SU-DHL-6 (cell line): ENCODE results near the gene STK31.

Experiments used
- H2AFZ ChIP-seq: fragments of 200-600 bp; sonication (generic); 2 replicates; pipeline ENCODE4 v1.6.1; 2014; ENCODE audit warnings: low read depth, mild to moderate bottlenecking, moderate library complexity, mixed read lengths, antibody characterized with exemption, low read length; ENCODE audit not compliant: severe bottlenecking
- H3F3A ChIP-seq: fragments of 200-600 bp; shearing (Covaris generic); 2 replicates; pipeline ENCODE4 v1.6.0; 2016; ENCODE audit warnings: antibody characterized with exemption, mild to moderate bottlenecking; ENCODE audit not compliant: insufficient read depth
- H3K27ac ChIP-seq: fragments of 200-600 bp; sonication (generic); 2 replicates; pipeline ENCODE4 v1.5.1; 2016; ENCODE audit warnings: low read depth, mild to moderate bottlenecking, low read length, moderate library complexity, mixed read lengths
- H3K27me3 ChIP-seq: fragments of 200-600 bp; sonication (generic), shearing (Covaris generic); 2 replicates; pipeline ENCODE4 v1.6.0; 2014; ENCODE audit warnings: mild to moderate bottlenecking, low read length
- H3K36me3 ChIP-seq: fragments of 200-600 bp; sonication (generic); 2 replicates; pipeline ENCODE4 v1.6.1; 2014; ENCODE audit warnings: mild to moderate bottlenecking, low read length, mixed read lengths
- H3K4me2 ChIP-seq: fragments of 300-600, 200-600 bp; shearing (Covaris generic), sonication (generic); 2 replicates; pipeline ENCODE4 v1.6.0; 2014; ENCODE audit warnings: low read length, low read depth, mild to moderate bottlenecking; ENCODE audit not compliant: poor library complexity, severe bottlenecking
- H3K4me3 ChIP-seq: fragments of 200-600 bp; sonication (generic); 2 replicates; pipeline ENCODE4 v1.5.1; 2014; ENCODE audit warnings: antibody characterized with exemption, low read length, mild to moderate bottlenecking, mixed read lengths; ENCODE audit not compliant: insufficient read depth, poor library complexity, severe bottlenecking
- H3K79me2 ChIP-seq: fragments of 200-600 bp; sonication (generic); 2 replicates; pipeline ENCODE4 v1.6.1; 2014; ENCODE audit warnings: mild to moderate bottlenecking, low read length, moderate library complexity; ENCODE audit not compliant: insufficient read depth
- H3K9ac ChIP-seq: fragments of 200-600 bp; sonication (generic); 2 replicates; pipeline ENCODE4 v1.7.0; 2014; ENCODE audit warnings: mild to moderate bottlenecking, low read length
- H3K9me2 ChIP-seq: fragments of 200-600 bp; sonication (generic); replicated peaks from 2 replicates; pipeline ENCODE4 v1.6.1; 2014; ENCODE audit warnings: low read length; ENCODE audit not compliant: insufficient read depth
- H3K9me3 ChIP-seq: fragments of 200-600 bp; sonication (generic); 2 replicates; pipeline ENCODE4 v1.6.1; 2014; ENCODE audit warnings: low read length, mixed read lengths; ENCODE audit not compliant: insufficient read depth
- H4K20me1 ChIP-seq: fragments of 200-600 bp; sonication (generic); 2 replicates; pipeline ENCODE4 v1.6.1; 2014; ENCODE audit warnings: low read depth, mild to moderate bottlenecking, antibody characterized with exemption, low read length, moderate library complexity, mixed read lengths
- CTCF ChIP-seq: fragments of 200-600 bp; sonication (generic); IDR thresholded peaks from one replicate; pipeline ENCODE4 v1.5.1; 2017; ENCODE audit warnings: antibody characterized with exemption, mild to moderate bottlenecking, low read length, moderate library complexity; ENCODE audit not compliant: insufficient read depth, poor library complexity, severe bottlenecking
- EZH2phosphoT487 ChIP-seq: fragments of 200-600 bp; sonication (generic), shearing (Covaris generic); conservative IDR thresholded peaks from 2 replicates; pipeline ENCODE4 v1.6.1; 2018; ENCODE audit warnings: mild to moderate bottlenecking, antibody characterized with exemption, low read length, moderate library complexity, mixed read lengths

The STK31 gene

DNA sequence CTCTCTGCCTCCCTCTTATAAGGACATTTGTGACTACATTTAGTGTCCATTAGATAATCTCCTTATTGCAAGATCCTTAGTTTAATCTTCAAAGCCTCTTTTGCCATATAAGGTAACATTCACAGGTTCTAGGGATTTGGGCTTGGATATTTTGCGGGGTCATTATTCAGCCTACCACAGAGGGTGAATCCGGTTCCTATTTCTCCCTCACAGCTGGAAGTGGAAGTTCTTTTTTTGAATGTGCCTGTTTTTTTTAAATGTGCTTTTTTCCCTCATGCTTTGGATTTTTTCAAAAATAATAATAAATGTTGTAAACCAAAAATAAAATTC lies 47.1 kb upstream of the STK31 start:
- H3K4me3 ChIP-seq = no peak overlapping the region
- TF ChIP-seq CTCF (no peak), EZH2phosphoT487 (no peak)
- H4K20me1 ChIP-seq = no peaks in the 10 kb centered on the region
- H3K9me2 ChIP-seq = no peaks in the 10 kb centered on the region
- H3K27me3 ChIP-seq = no peaks in the 10 kb centered on the region
- no peak overlapping the region for H3K4me2 ChIP-seq
- no peaks in the 10 kb centered on the region for H3F3A ChIP-seq
- H3K27ac ChIP-seq = no peak overlapping the region
- H3K36me3 ChIP-seq = no peaks in the 10 kb centered on the region
- no peak overlapping the region for H2AFZ ChIP-seq
- H3K79me2 ChIP-seq = no peaks in the 10 kb centered on the region
- H3K9ac ChIP-seq = no peak overlapping the region
- peaks cover 11% of the 10 kb centered on the region; the same call in 1 of the 2 replicates for H3K9me3 ChIP-seq

DNA sequence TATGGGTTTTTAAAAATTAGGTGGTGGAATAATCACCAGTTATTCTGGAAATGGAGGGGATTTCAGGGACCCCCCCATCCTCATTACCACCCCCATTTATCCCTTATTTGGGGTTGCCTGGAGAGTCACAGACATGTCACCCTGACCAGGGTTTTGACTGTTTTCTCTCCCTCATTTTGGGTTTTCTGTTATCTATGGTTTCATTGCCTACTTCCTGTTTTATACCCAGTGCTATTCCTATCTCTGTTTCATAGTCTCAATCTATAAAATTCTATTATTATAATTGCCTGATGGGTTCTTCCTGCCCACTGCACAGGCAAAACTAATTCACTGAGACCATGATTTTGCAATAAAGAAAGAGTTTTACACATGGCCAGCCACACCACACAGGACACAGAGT lies 45.9 kb upstream of the STK31 start:
- H3K79me2 ChIP-seq = no peaks in the 10 kb centered on the region
- H3F3A ChIP-seq = no peaks in the 10 kb centered on the region
- no peaks in the 10 kb centered on the region for H3K9me2 ChIP-seq
- TF ChIP-seq EZH2phosphoT487 = no peak
- TF ChIP-seq CTCF = no peak
- H3K36me3 ChIP-seq = no peaks in the 10 kb centered on the region
- no peak overlapping the region for H3K4me3 ChIP-seq
- H3K27ac ChIP-seq = no peak overlapping the region
- H3K9me3 ChIP-seq = peaks cover 11% of the 10 kb centered on the region; the same call in 1 of the 2 replicates
- H3K27me3 ChIP-seq = no peaks in the 10 kb centered on the region
- H3K4me2 ChIP-seq = no peak overlapping the region
- H2AFZ ChIP-seq = no peak overlapping the region
- no peaks in the 10 kb centered on the region for H4K20me1 ChIP-seq
- H3K9ac ChIP-seq = no peak overlapping the region

GRCh38 chr7:23672033-23672432 lies 38.0 kb upstream of the STK31 start:
- H3K4me3 ChIP-seq = no peak overlapping the region
- H3K79me2 ChIP-seq = no peaks in the 10 kb centered on the region
- no peaks in the 10 kb centered on the region for H3K36me3 ChIP-seq
- H3F3A ChIP-seq = no peaks in the 10 kb centered on the region
- no peaks in the 10 kb centered on the region for H3K9me2 ChIP-seq
- H4K20me1 ChIP-seq = no peaks in the 10 kb centered on the region
- H2AFZ ChIP-seq = no peak overlapping the region
- no peak overlapping the region for H3K4me2 ChIP-seq
- no peak overlapping the region for H3K9ac ChIP-seq
- no peaks in the 10 kb centered on the region for H3K27me3 ChIP-seq
- no peak for TF ChIP-seq EZH2phosphoT487
- TF ChIP-seq CTCF = no peak
- no peaks in the 10 kb centered on the region for H3K9me3 ChIP-seq
- H3K27ac ChIP-seq = no peak overlapping the region

DNA sequence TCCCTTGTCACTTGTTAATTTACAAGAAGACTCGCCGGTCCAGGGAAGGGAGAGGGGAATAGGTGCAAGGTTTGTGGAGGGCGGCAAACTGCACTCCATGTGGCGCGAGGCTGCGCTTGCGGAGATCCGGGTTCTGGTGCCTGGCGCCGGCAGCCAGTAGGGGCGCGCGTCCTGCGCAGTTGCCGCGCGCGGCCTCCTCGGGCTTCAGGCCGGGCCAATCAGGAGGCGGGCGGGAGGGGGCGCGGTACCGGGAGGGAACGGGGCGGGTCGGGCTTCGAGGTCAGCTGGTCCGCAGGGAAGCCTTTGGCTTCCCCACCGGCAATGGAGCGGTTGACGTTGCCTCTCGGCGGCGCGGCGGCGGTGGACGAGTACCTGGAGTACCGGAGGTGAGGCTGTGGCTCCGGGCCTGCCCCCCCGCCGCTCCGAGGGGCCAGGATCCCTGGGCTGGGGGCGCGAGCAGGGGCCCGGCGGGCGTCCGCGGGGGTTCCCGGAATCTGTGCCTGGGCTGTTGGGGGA lies 30.1 kb upstream of the STK31 start, which contains the start of gene FAM221A:
Gene FAM221A (plus strand): TSS at position 302 of the 516 bp plus-strand sequence. CDS start 20 bp downstream, at position 322.
- H4K20me1 ChIP-seq = no peaks in the 10 kb centered on the region
- H3K9me2 ChIP-seq = no peaks in the 10 kb centered on the region
- peak within 1 kb of the TSS; percentile 61 for H3K9ac ChIP-seq
- H3K9me3 ChIP-seq = no peaks in the 10 kb centered on the region
- H3K27ac ChIP-seq = no peak within 1 kb of the TSS
- no peaks in the 10 kb centered on the region for H3K36me3 ChIP-seq
- H3K79me2 ChIP-seq = no peaks in the 10 kb centered on the region
- H3K4me3 ChIP-seq = peak within 1 kb of the TSS; percentile 63
- H3K27me3 ChIP-seq = no peaks in the 10 kb centered on the region
- peak within 1 kb of the TSS; percentile 61 for H3K4me2 ChIP-seq
- peak within 1 kb of the TSS; percentile 84 for H2AFZ ChIP-seq
- TF ChIP-seq CTCF (peak; percentile 53), EZH2phosphoT487 (no peak)
- no peaks in the 10 kb centered on the region for H3F3A ChIP-seq
